Trophoblast cell (in vitro differentiated cells and primary cell): ENCODE measurements around the gene FOLR3.
"Not testable (repeated sequence)": the region's sequence is repeated elsewhere in the genome, so short reads cannot be mapped to it uniquely, and the experiment has no call there.

ENCODE experiments used
- DNase-seq, 2 donors: peaks; one replicate each; pipeline ENCODE4 v3.0.0-alpha.2; 2016
- H2AFZ ChIP-seq: 2 replicates; pipeline ENCODE4 v1.6.1; 2013; ENCODE audit warnings: low read length, moderate library complexity, mild to moderate bottlenecking; ENCODE audit not compliant: insufficient read depth, poor library complexity
- H2AK5ac ChIP-seq: 2 replicates; pipeline ENCODE4 v1.6.1; 2013; ENCODE audit warnings: mild to moderate bottlenecking, low read length
- H2BK120ac ChIP-seq: 2 replicates; pipeline ENCODE4 v1.6.1; 2013; ENCODE audit warnings: low read length, mild to moderate bottlenecking, moderate library complexity; ENCODE audit not compliant: insufficient read depth, poor library complexity
- H2BK12ac ChIP-seq: 2 replicates; pipeline ENCODE4 v1.6.1; 2013; ENCODE audit warnings: mild to moderate bottlenecking, low read length, moderate library complexity
- H2BK5ac ChIP-seq: 2 replicates; pipeline ENCODE4 v1.6.1; 2013; ENCODE audit warnings: low read length, low read depth, moderate library complexity, mild to moderate bottlenecking; ENCODE audit not compliant: poor library complexity
- H3K14ac ChIP-seq: 2 replicates; pipeline ENCODE4 v1.6.1; 2013; ENCODE audit warnings: mild to moderate bottlenecking, low read length
- H3K18ac ChIP-seq: 2 replicates; pipeline ENCODE4 v1.6.1; 2013; ENCODE audit warnings: mild to moderate bottlenecking, low read length
- H3K23ac ChIP-seq: 2 replicates; pipeline ENCODE4 v1.6.1; 2013; ENCODE audit warnings: low read length
- H3K27ac ChIP-seq: 2 replicates; pipeline ENCODE4 v1.5.1; 2013; ENCODE audit warnings: low read depth, mild to moderate bottlenecking, inconsistent platforms, low read length, moderate library complexity
- H3K27me3 ChIP-seq: 2 replicates; pipeline ENCODE4 v1.6.1; 2013; ENCODE audit warnings: inconsistent platforms, mild to moderate bottlenecking, low read length, moderate library complexity; ENCODE audit not compliant: insufficient read depth
- H3K36me3 ChIP-seq, 2 experiments: 1 replicate in 1 of 2; 2 replicates in 1 of 2; pipeline ENCODE4 v1.6.1; 2013; ENCODE audit warnings: low read length in 2 of 2, mild to moderate bottlenecking in 2 of 2, moderate library complexity in 1 of 2; ENCODE audit not compliant: insufficient read depth in 2 of 2, control insufficient read depth in 1 of 2
- H3K4ac ChIP-seq: 2 replicates; pipeline ENCODE4 v1.6.1; 2013; ENCODE audit warnings: low read depth, mild to moderate bottlenecking, low read length, moderate library complexity
- H3K4me1 ChIP-seq, 2 experiments: 1 replicate in 1 of 2; 2 replicates in 1 of 2; pipeline ENCODE4 v1.6.1; 2013; ENCODE audit warnings: low read length in 2 of 2, mild to moderate bottlenecking in 2 of 2, moderate library complexity in 1 of 2; ENCODE audit not compliant: insufficient read depth in 2 of 2, control insufficient read depth in 1 of 2
- H3K4me2 ChIP-seq: 2 replicates; pipeline ENCODE4 v1.6.1; 2013; ENCODE audit warnings: inconsistent platforms, mild to moderate bottlenecking, low read length, moderate library complexity
- H3K4me3 ChIP-seq: 2 replicates; pipeline ENCODE4 v1.5.1; 2013; ENCODE audit warnings: mild to moderate bottlenecking, low read depth, low read length, inconsistent platforms
- H3K79me1 ChIP-seq: one replicate; pipeline ENCODE4 v1.6.1; 2013; ENCODE audit warnings: low read length
- H3K79me2 ChIP-seq: 2 replicates; pipeline ENCODE4 v1.6.1; 2013; ENCODE audit warnings: low read length, mild to moderate bottlenecking; ENCODE audit not compliant: control insufficient read depth, insufficient read depth, poor library complexity
- H3K9ac ChIP-seq: 2 replicates; pipeline ENCODE4 v1.6.1; 2013; ENCODE audit warnings: mild to moderate bottlenecking, low read length
- H3K9me3 ChIP-seq: 2 replicates; pipeline ENCODE4 v1.6.1; 2013; ENCODE audit warnings: low read depth, mild to moderate bottlenecking, control low read depth, inconsistent platforms, low read length; ENCODE audit not compliant: insufficient read depth
- H4K12ac ChIP-seq: 2 replicates; pipeline ENCODE4 v1.6.1; 2013; ENCODE audit warnings: low read depth, mild to moderate bottlenecking, low read length, moderate library complexity
- H4K8ac ChIP-seq: 2 replicates; pipeline ENCODE4 v1.6.1; 2013; ENCODE audit warnings: low read depth, mild to moderate bottlenecking, low read length, moderate library complexity
- H4K91ac ChIP-seq: one replicate; pipeline ENCODE4 v1.6.1; 2013; ENCODE audit warnings: low read depth, mild to moderate bottlenecking, low read length, moderate library complexity
- WGBS: extraction: QIAGEN DNeasy Blood & Tissue Kit; methylation state at CpG from one replicate; pipeline ENCODE4 v1.1.7; 2013; ENCODE audit warnings: missing lambda C conversion rate; ENCODE audit not compliant: insufficient read length, insufficient coverage; ENCODE audit errors: extremely low coverage; 5-methylcytosine and 5-hydroxymethylcytosine counted together

Gene FOLR3

DNA sequence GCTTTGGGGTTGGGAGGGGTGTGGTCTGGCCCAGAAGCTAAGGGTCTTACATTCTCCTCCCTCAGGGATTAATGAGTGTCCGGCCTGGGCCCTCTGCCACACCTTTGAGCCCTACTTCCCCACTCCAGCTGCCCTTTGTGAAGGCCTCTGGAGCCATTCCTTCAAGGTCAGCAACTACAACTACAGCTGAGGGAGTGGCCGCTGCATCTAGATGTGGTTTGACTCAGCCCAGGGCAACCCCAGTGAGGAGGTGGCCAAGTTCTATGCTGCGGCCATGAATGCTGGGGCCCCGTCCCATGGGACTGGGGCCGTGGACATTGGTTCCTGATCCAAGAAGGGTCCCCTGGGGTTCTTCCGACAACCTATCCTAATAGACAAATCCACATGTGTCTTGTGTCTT, 42.1 kb downstream of the FOLR3 start:
- Histone ChIP-seq H4K12ac (no peak overlapping the region), H2AK5ac (no peak overlapping the region), H3K14ac (no peak overlapping the region), H2BK120ac (no peak overlapping the region), H3K27me3 (no peaks in the 10 kb centered on the region), H3K4me2 (no peak overlapping the region), H2BK12ac (no peak overlapping the region), H3K36me3 (no peaks in the 10 kb centered on the region), H3K9ac (no peak overlapping the region), H2BK5ac (no peak overlapping the region), H3K79me2 (no peaks in the 10 kb centered on the region), H4K91ac (no peak overlapping the region), H3K18ac (no peak overlapping the region), H3K4ac (no peak overlapping the region), H4K8ac (no peak overlapping the region), H3K23ac (no peak overlapping the region), H3K4me1 (no peaks in the 10 kb centered on the region), H3K27ac (no peak overlapping the region), H3K9me3 (no peaks in the 10 kb centered on the region), H3K4me3 (no peak overlapping the region), H2AFZ (no peak overlapping the region), H3K79me1 (no peaks in the 10 kb centered on the region)
- DNase-seq = no peak
- WGBS = no CpG with 5 or more reads among the region's 6 CpGs

DNA sequence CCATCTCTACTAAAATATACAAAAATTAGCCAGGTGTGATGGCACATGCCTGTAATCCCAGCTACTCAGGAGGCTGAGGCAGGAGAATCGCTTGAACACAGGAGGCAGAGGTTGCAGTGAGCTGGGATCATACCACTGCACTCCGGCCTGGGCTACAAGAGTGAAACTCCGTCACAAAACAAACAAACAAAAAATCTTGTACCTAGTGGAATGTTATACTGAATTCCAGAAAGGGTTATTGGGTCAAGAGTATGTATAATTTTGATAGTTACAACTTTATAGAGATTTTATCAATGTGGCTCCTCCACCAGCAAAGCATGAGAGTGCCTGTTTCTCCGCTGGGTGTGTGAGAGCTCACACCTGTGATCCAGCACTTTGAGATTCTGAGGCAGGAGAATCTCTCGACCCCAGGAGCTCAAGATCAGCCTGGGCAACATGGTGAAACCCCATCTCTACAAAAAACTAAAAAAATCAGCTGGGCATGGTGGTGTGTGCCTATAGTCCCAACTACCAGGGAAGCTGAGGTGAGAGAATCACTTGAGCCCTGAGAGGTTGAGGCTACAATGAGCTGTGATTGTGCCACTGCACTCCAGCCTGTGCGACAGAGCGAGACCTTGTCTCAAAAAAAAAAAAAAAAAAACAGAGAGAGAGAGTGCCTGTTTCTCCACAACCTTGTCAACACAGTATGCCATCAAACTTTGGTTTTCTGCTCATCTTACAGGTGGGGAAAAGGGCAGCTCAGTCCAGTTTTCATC, 43.7 kb downstream of the FOLR3 start:
- H3K4me2 ChIP-seq = no peak overlapping the region
- no peak overlapping the region for H3K4me3 ChIP-seq

DNA sequence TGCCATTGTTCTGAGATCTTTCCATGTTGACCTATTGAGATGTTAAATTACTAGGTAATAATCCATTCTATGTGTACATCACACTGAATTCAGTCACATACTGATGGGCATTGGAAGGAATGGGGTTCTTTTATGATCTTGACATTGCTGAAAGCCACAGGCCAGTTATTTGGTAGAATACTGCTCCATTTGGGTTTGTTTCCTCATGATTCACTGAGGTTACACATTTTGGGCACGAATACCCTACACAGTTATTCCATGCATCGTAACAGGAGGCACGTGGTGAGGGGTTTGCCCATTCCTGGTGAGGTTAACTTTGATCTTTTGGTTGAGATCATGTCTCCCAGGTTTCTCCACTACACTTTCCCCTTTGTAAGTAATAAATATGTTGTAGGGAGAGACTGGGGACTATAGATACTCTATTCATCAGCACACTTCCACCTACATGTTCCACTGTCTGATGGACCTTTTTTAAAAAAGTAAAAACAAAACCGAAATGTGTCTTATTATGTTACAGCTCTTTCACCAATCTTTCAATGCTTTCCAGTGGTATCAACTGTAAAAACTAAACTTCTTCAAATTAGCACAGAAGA, 44.4 kb downstream of the FOLR3 start:
- no peak overlapping the region for H4K8ac ChIP-seq
- H3K4me3 ChIP-seq = no peak overlapping the region
- no peak overlapping the region for H3K14ac ChIP-seq
- peaks cover 0 to 2% of the 10 kb centered on the region in 2 experiments for H3K4me1 ChIP-seq
- H2AK5ac ChIP-seq = no peak overlapping the region
- no CpG with 5 or more reads among the region's 4 CpGs for WGBS
- no peak overlapping the region for H2AFZ ChIP-seq
- H3K4ac ChIP-seq = no peak overlapping the region
- H4K91ac ChIP-seq = no peak overlapping the region
- H2BK12ac ChIP-seq = no peak overlapping the region
- DNase-seq = no peak
- H3K79me2 ChIP-seq = no peaks in the 10 kb centered on the region
- H2BK5ac ChIP-seq = no peak overlapping the region
- H2BK120ac ChIP-seq = no peak overlapping the region
- no peaks in the 10 kb centered on the region for H3K9me3 ChIP-seq
- H3K23ac ChIP-seq = no peak overlapping the region
- no peaks in the 10 kb centered on the region for H3K79me1 ChIP-seq
- no peak overlapping the region for H4K12ac ChIP-seq
- no peaks in the 10 kb centered on the region for H3K36me3 ChIP-seq
- H3K4me2 ChIP-seq = no peak overlapping the region
- no peak overlapping the region for H3K27ac ChIP-seq
- H3K9ac ChIP-seq = no peak overlapping the region
- H3K27me3 ChIP-seq = no peaks in the 10 kb centered on the region
- no peak overlapping the region for H3K18ac ChIP-seq

More for the DNA sequence above, 43.7 kb downstream of the FOLR3 start:
- no peak overlapping the region for H3K4ac ChIP-seq
- H2BK5ac ChIP-seq = no peak overlapping the region
- H3K9ac ChIP-seq = no peak overlapping the region
- H4K91ac ChIP-seq = no peak overlapping the region
- no peak overlapping the region for H4K8ac ChIP-seq
- H3K9me3 ChIP-seq = no peaks in the 10 kb centered on the region
- no peak for DNase-seq
- no peak overlapping the region for H3K18ac ChIP-seq
- H4K12ac ChIP-seq = no peak overlapping the region
- no peaks in the 10 kb centered on the region for H3K27me3 ChIP-seq
- H3K4me1 ChIP-seq = peaks cover 0 to 2% of the 10 kb centered on the region in 2 experiments
- no CpG with 5 or more reads among the region's 7 CpGs for WGBS
- H3K23ac ChIP-seq = no peak overlapping the region
- H2AK5ac ChIP-seq = no peak overlapping the region
- no peak overlapping the region for H2AFZ ChIP-seq
- H2BK120ac ChIP-seq = no peak overlapping the region
- H3K79me2 ChIP-seq = no peaks in the 10 kb centered on the region
- H3K14ac ChIP-seq = no peak overlapping the region
- H3K79me1 ChIP-seq = no peaks in the 10 kb centered on the region
- no peaks in the 10 kb centered on the region for H3K36me3 ChIP-seq
- H2BK12ac ChIP-seq = no peak overlapping the region
- no peak overlapping the region for H3K27ac ChIP-seq

DNA sequence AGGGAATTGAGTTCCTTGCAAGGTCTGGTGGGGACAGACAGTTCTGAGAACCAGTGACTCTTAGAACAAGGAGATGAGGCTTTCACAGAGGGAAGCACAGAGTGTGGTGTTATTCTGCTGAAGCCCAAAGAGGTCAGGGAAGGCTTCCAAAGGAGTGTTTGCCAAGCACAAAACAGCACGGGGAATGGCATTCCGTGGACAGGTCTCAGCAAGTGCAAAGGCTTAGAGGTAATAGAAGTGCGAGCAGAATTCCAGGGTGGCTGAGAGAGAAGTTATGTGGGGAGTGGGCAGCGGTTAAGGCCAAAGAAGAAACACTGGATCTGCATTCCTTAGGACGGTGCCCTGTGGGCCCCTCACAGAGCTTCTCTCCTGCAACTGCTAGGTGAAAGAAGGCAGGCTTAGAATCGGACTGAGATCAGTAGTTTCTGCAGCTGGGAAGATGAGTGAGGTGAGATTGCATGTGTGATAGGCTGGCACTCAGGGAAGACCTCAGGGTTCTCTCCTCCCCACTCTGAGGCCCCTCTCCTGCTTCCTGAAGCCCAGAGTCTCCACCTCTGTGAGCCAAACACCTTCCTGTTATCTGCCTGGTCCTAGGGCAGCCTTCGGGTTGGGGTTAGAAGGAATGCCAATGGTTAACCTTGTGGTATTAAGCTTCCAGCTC, 45.5 kb downstream of the FOLR3 start:
- H3K79me1 ChIP-seq, H4K8ac ChIP-seq, H2BK120ac ChIP-seq, H3K9ac ChIP-seq, H4K12ac ChIP-seq, H4K91ac ChIP-seq, H3K4ac ChIP-seq, H3K14ac ChIP-seq, H2AFZ ChIP-seq, H2BK5ac ChIP-seq, H3K4me3 ChIP-seq, H3K79me2 ChIP-seq, H2AK5ac ChIP-seq, H3K27me3 ChIP-seq, H3K36me3 ChIP-seq, H2BK12ac ChIP-seq, DNase-seq, H3K18ac ChIP-seq, H3K4me2 ChIP-seq, H3K4me1 ChIP-seq, H3K23ac ChIP-seq, H3K27ac ChIP-seq, H3K9me3 ChIP-seq: not testable (repeated sequence)
- no CpG with 5 or more reads among the region's 7 CpGs for WGBS
